ENCODE measurements around the gene CNTN6.

DNA sequence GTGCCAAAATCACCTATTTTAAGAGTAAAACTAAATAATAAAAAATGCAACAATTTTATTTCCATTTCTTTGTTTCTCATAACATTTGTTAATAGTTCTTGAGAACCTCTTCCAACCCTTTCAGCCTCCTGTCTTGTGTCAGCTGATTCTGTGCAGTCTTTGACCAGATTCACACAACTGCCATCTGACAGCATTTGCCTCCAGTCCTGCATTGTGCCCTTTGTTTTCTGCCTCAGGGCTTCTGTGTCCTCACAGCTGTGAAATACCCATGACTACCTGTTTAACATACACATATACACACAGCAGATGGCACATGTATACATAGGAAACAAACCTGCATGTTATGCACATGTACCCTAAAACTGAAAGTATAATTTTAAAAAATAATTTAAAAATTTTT lies 13.2 kb upstream of the CNTN6 start:
- TF ChIP-seq, protein P1, sequence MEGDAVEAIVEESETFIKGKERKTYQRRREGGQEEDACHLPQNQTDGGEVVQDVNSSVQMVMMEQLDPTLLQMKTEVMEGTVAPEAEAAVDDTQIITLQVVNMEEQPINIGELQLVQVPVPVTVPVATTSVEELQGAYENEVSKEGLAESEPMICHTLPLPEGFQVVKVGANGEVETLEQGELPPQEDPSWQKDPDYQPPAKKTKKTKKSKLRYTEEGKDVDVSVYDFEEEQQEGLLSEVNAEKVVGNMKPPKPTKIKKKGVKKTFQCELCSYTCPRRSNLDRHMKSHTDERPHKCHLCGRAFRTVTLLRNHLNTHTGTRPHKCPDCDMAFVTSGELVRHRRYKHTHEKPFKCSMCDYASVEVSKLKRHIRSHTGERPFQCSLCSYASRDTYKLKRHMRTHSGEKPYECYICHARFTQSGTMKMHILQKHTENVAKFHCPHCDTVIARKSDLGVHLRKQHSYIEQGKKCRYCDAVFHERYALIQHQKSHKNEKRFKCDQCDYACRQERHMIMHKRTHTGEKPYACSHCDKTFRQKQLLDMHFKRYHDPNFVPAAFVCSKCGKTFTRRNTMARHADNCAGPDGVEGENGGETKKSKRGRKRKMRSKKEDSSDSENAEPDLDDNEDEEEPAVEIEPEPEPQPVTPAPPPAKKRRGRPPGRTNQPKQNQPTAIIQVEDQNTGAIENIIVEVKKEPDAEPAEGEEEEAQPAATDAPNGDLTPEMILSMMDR (optimal IDR thresholded peaks at IDR 0.05 in 1 of 3, IDR thresholded peaks at IDR 0.05 in 1 of 3, conservative IDR thresholded peaks at IDR 0.05 in 1 of 3; ENCODE audit: extremely low read depth in 1 of 3, insufficient read depth in 2 of 3, low read length in 3 of 3): no peak
- TF ChIP-seq EZH2 (IDR thresholded peaks at IDR 0.05; ENCODE audit: low read length): no peak

Data from keratinocyte (primary cell).